Activated T-cell treated with anti-CD3 and anti-CD28 coated beads for 4 hours (primary cell): ENCODE data around the gene NOTCH2.
"Not testable (repeated sequence)": the region's sequence is repeated elsewhere in the genome, so short reads cannot be mapped to it uniquely, and the experiment has no call there.

Source experiments
- DNase-seq: peaks from one replicate; pipeline ENCODE4 v3.0.0-alpha.2; 2020

Gene NOTCH2

GRCh38 chr1:120048208-120048607 lies 21.3 kb downstream of the NOTCH2 start:
- DNase-seq = not testable (repeated sequence)

- DNase-seq = not testable (repeated sequence)
Measured at GRCh38 chr1:120041771-120042170, 27.7 kb downstream of the NOTCH2 start.

- DNase-seq = not testable (repeated sequence)
Measured at GRCh38 chr1:120032253-120032652, 37.2 kb downstream of the NOTCH2 start.

- DNase-seq = not testable (repeated sequence)
Measured at GRCh38 chr1:120023791-120024190, 45.7 kb downstream of the NOTCH2 start.

GRCh38 chr1:120014978-120015377 lies 54.5 kb downstream of the NOTCH2 start:
- not testable (repeated sequence) for DNase-seq

- not testable (repeated sequence) for DNase-seq
Measured at GRCh38 chr1:120008320-120008719, 61.1 kb downstream of the NOTCH2 start.

GRCh38 chr1:120007850-120008249 lies 61.6 kb downstream of the NOTCH2 start:
- not testable (repeated sequence) for DNase-seq

GRCh38 chr1:120001035-120001434 lies 68.4 kb downstream of the NOTCH2 start:
- not testable (repeated sequence) for DNase-seq

- DNase-seq = not testable (repeated sequence)
Measured at GRCh38 chr1:119996731-119997312, 72.6 kb downstream of the NOTCH2 start.

- not testable (repeated sequence) for DNase-seq
Measured at GRCh38 chr1:119995975-119996374, 73.5 kb downstream of the NOTCH2 start.

- DNase-seq = no peak
Measured at GRCh38 chr1:119988306-119989062, 81.0 kb downstream of the NOTCH2 start.

GRCh38 chr1:119987686-119988085 lies 81.8 kb downstream of the NOTCH2 start:
- DNase-seq = no peak

- no peak for DNase-seq
Measured at GRCh38 chr1:119987112-119987511, 82.3 kb downstream of the NOTCH2 start.

GRCh38 chr1:119986007-119986497 lies 83.4 kb downstream of the NOTCH2 start:
- DNase-seq = no peak

GRCh38 chr1:119984771-119985170 lies 84.7 kb downstream of the NOTCH2 start:
- DNase-seq = no peak

GRCh38 chr1:119981986-119982815 lies 87.3 kb downstream of the NOTCH2 start:
- no peak for DNase-seq

GRCh38 chr1:119981496-119981895 lies 88.0 kb downstream of the NOTCH2 start:
- DNase-seq = no peak

- DNase-seq = no peak
Measured at GRCh38 chr1:119978018-119978505, 91.4 kb downstream of the NOTCH2 start.

- not testable (repeated sequence) for DNase-seq
Measured at GRCh38 chr1:119977113-119977736, 92.2 kb downstream of the NOTCH2 start.

GRCh38 chr1:119975582-119976254 lies 93.7 kb downstream of the NOTCH2 start:
- DNase-seq = not testable (repeated sequence)

GRCh38 chr1:119975006-119975405 lies 94.5 kb downstream of the NOTCH2 start:
- no peak for DNase-seq

GRCh38 chr1:119974013-119974412 lies 95.4 kb downstream of the NOTCH2 start:
- DNase-seq = no peak
